Right renal pelvis (tissue), 4 donors: Measurements from ENCODE around the gene PGLYRP2. TPM values are rescaled to one million over a fixed set of nuclear protein-coding genes. Genes with fewer than 3 reads are reported as not detected.
"Not testable (repeated sequence)": the region's sequence is repeated elsewhere in the genome, so short reads cannot be mapped to it uniquely, and the experiment has no call there.

Experiments
- DNase-seq, 4 donors: peaks; one replicate each; pipeline ENCODE4 v3.0.0-alpha.2; 2013; ENCODE audit warnings: low read depth in 4 of 4, low spot score in 3 of 4, missing footprints in 1 of 4
- polyA plus RNA-seq, 4 donors: library from polyadenylated mRNA; unstranded; fragments of 120-200 nt; gene quantifications; one replicate each; pipeline ENCODE4 v1.2.1, GENCODE V29; 2013; ENCODE audit not compliant: insufficient read length in 4 of 4

The PGLYRP2 gene, protein sequence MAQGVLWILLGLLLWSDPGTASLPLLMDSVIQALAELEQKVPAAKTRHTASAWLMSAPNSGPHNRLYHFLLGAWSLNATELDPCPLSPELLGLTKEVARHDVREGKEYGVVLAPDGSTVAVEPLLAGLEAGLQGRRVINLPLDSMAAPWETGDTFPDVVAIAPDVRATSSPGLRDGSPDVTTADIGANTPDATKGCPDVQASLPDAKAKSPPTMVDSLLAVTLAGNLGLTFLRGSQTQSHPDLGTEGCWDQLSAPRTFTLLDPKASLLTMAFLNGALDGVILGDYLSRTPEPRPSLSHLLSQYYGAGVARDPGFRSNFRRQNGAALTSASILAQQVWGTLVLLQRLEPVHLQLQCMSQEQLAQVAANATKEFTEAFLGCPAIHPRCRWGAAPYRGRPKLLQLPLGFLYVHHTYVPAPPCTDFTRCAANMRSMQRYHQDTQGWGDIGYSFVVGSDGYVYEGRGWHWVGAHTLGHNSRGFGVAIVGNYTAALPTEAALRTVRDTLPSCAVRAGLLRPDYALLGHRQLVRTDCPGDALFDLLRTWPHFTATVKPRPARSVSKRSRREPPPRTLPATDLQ
- under 1 TPM in 1 of 4 donors, not detected in 3; 0.10 TPM for polyA plus RNA-seq

DNA sequence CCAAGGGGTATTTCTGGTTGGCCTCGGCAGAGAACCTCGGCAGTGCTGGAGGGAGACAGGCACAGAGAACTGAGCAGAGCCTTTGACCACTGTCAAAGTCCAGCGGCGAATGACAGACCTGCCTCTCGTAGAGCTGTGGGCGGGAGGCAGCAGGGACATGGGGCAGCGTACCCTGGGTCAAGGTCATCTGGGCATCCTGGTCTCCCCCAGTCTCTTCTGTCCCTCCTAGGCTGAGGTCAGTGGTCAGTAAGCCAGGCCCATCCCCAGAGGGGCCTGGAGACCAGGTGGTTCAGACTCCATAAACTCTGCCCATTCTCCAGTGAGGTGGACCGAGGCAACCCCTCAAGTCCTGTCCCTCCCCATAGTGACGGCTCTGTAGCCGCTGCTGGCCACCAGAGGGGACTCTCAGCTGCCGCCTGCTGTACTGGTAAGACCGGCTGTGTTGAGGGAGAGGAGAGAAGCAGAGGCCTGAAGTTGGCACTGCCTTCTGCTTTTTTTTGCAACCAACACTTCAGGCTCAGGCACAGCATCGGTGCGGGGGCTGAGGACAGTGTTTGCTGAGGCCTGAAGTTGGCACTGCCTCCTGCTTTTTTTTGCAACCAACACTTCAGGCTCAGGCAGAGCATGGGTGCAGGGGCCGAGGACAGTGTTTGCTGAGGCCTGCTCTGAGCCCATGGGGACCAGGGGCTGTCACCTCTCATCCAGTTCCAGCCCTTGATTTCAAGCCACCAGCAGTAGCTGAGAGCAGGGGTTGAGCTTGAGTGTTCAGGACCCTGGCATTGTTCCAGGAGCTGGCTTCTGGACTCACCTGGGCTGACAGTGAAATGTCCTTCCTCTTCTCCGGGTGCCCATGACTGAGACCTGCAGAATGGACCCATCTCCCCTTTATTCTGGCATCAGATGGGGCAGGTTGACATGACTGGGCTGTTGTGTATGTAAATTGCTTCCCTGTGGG lies at the start of gene PGLYRP2:
PGLYRP2 (minus strand) TSS at position 111 of the 955 bp plus-strand sequence. CDS start 130 bp downstream, outside the sequence.
- DNase-seq = no peak

DNA sequence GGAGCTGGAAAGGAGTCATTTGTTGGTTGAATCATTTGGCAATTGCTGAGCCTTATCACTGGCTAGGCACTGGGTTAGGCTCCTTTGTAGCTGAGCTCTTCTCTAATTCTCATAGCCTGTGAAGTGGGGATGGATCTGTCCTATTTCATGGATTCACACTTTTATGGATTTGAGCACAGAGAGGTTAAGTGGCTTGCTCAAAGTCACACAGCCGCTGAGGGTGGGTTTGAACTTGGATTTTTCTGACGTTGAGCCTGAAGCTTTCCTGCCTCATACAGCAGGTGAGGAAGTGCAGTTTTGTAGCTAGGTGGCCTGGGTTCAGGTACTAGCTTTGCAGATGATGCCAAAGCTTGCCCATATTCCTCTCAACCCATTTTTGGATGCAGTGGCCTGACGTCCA lies 48.4 kb upstream of the PGLYRP2 start:
- no peak for DNase-seq

DNA sequence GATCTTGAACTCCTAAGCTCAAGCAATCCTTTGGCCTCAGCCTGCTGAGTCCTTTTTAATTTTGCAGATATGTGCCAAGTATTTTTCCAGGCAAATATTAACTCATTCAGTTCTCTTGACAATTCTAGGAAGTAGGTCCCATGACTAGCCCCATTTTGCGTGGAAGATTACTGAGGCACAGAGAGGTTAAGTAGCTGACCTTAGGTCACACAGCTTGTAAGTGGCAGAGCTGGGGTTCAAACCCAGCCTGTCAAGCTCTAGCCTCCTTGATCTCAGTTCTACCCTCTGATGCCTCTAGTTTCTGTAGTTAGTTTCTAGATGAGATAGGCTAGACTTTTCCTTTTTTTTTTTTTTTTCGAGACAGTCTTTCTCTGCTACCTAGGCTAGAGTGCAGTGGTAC lies 47.1 kb upstream of the PGLYRP2 start:
- DNase-seq = no peak

DNA sequence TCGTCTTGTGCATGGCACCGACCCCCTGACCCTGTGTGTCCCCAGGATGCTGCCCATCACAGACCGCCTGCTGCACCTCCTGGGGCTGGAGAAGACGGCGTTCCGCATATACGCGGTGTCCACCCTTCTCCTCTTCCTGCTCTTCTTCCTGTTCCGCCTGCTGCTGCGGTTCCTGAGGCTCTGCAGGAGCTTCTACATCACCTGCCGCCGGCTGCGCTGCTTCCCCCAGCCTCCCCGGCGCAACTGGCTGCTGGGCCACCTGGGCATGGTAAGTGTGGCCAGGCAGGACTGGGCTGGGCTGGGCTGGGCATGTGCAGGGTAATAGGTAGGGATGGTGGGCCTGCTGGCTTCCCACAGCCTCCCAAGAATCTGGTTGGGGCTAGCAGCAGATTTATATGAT lies 46.0 kb upstream of the PGLYRP2 start:
- no peak for DNase-seq

DNA sequence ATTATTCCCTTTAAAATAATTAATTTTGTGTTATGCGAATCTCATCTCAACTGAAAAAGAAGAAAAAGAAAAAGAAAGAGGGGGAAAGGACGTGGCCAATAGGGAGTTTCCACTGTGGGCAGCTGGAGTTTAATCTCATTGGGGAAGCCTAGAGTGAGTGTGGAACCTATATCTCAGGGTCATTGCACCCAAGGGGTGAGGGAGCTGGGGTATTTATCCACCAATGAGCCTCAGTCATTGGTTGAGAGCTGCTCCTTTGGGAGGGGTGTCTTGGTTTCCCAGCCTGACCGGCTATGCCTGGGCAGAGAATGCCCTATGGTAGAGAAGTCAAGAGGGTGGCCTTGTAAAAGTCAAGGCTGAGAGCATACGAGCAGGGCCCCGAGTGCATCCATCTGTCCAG lies 45.5 kb upstream of the PGLYRP2 start:
- DNase-seq = no peak

DNA sequence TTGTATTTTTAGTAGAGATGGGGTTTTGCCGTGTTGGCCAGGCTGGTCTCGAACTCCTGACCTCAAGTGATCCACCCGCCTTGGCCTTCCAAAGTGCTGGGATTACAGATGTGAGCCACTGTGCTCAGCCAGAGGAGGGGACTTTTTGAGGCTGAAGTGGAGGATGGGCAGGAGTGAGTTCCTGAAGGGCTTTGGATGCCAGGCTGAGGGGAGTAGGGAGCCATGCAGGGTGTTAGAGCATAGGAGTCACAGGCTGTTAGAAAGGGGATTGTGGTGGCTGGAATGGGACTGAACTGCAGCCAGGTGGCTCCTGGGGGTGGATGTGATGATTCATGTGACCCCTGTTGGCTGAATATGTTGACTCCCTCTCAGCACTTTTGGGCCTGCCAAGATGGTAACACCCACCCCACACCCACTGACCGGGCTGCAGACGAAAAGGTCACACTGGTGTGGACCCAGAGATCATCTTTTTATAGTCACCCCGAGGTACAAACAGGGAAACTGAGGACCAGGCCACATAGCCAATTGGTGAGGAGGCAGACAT lies 40.2 kb upstream of the PGLYRP2 start:
- DNase-seq = no peak

DNA sequence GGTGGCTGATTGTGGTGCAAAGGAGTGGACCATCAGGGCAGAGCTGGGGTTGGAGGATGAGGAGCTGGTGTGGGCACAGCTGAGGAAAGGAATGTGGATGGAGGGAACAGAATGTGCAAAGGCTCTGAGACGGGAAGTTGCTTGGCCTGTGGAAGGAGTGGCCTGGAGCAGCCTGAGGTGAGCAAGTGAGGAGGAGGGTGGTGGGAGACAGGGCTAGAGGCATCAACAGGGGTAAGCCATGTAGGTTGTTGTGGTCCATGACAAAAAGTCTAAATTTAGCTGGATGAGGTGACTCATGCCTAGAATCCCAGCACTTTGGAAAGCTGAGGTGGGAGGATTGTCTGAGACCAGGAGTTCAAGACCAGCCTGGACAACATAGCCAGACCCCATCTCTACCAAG lies 38.5 kb upstream of the PGLYRP2 start:
- DNase-seq = no peak

DNA sequence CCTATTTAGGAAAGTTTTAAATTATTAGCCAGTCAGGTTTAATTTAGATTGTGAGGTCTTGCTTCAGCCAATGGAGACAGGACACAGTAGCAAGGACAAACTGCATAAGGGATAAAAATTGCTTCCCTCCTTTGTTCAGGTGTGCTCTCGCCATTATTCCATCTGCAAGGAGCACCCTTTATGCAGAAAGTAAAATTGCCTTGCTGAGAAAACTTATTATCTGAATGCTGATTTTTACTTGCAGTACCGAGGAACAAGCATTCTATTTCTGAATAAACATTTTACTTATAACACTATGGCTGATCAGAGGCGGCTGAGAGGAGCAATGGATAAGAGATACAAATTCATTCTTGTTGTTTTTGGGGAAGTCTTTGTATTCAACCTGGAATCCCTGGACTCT lies 37.1 kb upstream of the PGLYRP2 start:
- no peak for DNase-seq

DNA sequence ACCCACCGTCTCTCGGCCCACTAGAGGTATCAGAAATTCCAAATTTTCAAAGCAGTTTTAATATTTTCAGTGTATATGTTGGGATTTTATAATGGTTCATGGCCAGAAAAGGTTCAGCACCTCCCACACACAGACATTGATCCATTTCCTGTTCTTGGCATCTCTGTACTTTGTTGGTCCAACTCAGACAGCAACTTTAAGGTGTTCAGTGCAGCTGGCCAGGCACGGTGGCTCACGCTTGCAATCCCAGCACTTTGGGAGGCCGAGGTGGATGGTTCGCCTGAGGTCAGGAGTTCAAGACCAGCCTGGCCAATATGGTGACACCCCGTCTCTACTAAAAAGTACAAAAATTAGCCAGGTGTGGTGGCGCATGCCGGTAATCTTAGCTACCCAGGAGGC lies 35.9 kb upstream of the PGLYRP2 start:
- not testable (repeated sequence) for DNase-seq

DNA sequence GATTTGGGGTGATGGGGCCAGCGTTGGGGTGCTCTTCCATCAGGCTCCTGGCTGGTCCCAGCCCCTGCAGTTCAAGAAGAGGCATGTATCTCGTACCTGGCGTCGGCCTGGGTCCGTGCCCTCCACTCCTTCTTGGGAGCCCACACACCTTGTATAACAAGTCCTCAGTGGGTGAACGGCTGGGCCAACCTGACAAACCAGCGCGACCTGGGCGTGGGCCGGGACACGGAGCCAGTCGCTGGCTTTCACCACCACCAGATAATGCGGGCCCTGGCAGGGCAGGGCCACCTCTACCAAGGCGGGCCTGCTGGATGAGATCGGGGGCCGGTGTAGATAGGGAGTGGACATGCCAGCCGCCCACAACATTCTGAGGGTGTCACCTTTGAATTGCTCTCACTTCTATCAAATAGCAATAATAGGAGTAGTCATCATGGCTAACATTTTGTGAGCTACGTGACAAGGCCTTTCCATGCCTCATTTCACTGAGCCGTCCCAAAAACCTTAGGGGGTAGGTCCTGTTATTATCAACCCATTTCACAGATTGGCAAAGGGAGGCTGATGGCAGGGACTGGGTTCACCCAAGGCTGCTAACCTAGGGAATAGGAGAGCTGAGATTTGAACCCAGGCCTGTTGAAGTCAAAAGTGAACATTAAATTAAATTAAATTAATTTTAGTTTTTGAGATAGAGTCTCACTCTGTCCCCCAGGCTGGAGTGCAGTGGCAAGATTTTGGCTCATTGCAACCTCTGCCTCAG lies 32.5 kb upstream of the PGLYRP2 start:
- no peak for DNase-seq

DNA sequence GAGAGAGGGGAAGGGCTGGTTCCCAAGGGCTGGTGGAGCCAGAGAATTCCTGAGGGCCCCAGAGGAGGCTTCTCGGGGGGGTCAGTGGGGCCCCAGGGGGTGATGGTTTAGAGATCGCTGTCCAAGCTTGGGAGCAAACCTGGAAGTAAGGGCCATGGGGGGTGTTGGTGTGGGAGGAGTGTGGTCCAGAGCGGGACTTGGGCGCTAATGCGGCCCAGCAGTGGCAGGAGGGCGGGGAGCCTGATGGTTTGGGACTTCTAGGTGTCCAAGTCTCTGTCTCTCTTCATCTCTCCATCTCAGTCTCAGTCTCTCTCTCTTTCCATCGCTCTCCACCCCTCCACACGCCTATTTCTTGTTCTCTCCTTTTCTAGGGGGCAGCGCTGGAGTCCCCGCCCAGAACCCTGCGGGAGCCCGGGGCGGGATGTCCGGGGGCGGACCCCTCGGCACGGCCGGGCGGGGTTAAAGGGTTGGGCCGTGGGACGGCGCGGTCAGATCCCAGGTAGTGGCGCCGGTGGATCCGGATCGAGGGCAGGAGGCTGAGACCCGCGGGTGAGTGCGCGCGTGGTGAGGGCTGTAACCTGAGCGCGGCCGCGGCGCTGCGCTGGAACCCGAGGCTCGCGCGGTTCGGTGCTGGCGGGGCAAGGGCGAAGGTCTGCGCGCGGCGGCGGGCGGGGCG lies 28.9 kb upstream of the PGLYRP2 start, which contains the start of gene CYP4F22:
CYP4F22 (plus strand) TSS at position 491 of the 676 bp plus-strand sequence. CDS start 16,812 bp downstream, outside the sequence.
- DNase-seq = no peak

DNA sequence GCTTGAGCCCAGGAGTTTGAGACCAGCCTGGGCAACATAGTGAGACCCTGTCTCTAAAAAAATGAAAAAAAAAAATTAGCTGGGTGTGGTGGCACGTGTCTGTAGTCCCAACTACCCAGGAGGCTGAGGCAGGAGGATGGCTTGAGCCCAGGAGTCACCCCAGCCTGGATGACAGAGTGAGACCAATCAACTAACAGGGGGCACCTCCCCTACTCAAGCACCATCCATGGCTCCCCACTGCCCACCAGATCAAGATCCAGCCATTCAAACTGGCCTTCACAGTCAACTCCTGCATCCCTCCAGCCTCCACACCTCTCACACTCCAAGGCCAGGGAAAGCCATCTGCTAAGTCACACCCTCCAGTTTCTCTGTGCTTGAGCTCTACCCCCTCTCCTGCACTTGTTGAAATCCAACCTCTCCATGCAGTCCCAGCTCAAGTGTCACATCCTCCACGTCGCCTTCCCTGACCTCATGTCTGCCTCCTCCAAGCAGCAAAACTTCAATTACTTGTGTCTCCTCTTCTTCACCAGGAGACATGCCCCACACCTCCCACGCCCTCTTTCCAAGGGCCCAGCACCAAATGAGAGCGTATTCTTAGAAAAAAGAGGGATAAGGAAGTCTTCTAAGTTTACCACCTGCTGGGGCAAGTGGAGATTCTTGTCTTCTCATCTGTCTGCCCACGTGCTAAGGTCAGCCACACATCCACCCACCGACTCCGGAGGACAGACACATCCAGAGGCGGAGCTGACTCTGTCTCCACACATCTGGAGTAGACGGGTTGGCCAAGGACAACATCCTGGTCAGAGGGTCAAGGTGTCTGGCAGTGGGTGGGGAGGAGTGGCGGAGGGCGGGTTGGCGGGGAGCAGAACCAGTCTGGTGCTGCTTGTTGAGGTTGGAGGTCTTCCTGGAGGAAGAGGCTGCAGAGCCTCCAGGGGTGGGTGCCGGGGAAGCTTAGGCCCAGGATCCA lies 28.1 kb upstream of the PGLYRP2 start:
- DNase-seq = peak in 1 of 4 donors; percentile 5

DNA sequence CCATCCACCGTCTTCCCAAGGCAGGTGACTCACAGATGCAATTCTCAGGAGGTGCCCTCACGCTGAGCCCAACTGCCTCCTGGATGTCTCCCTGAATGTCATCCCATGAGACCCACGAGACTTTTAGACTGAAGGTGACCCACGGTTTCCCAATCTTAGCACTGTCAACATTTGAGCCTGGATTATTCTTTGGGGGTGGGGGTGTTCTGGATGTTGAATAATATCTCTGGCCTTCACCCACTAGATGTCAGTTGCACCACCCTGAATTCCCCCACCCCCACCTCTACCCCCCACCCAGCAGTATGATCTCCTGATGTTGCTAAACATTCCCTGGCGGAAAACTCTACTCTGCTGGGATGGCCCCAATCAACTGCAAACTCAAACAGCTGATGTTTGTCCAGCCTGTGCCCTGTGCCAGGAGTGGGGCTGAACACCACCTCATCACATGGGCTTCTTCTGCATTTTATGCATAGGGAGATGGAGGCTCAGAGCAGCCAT lies 26.8 kb upstream of the PGLYRP2 start:
- no peak for DNase-seq

DNA sequence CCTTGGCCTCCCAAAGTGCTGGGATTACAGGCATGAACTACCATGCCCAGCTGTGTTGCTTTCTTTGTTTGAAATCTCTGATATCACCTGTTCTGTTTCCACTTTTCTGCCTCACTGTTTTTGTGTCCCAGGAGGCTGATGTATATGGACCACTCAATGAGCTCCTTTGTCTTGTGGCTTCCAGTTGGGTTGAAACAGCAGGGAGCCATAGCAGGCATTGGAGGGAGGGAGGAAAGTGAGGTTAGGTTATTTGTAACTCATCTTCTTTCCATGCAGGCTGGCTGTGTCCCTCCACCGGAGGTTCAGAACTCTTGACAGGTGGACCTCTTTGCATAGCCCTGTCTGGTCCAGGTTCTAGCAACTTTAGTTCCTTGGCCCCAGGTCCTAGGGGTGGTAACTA lies 23.0 kb upstream of the PGLYRP2 start:
- DNase-seq = no peak

DNA sequence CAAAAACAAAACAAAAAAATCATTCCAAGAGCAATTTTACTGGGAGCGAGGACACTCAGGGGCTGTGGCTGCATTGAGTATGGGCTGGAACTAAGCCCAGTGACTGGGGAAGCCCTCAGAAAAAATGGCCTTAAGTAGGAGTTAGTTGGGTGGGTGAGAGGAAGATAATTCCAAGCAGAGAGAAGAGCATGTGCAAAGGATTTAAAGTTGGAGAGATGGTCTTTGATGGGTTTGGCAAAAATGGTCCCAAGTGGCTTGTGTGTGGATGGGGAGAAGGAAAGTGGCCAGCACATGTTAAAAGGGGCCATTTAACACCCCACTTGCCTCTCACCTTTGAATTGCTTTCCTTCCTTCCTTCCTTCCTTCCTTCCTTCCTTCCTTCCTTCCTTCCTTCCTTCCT lies 22.3 kb upstream of the PGLYRP2 start:
- DNase-seq = no peak

DNA sequence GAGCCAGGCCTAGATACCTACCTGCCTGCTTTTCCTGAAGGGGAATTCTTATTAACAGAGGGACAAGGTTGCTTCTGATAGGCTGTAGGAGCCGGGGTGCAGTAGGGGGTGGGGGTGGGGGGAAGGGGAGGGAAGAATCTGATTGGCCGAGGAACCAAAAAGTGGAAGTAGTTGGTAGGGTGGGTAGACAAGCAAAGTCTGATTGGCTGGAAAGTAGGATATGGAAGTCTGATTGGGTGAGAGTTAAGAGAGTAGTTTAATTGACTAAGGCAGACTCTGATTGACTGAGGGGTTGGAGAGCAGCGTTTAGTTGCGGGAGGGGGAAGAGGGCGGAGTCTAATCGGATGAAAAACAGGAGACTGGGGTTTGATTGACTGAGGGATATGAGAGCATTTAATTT lies 19.6 kb upstream of the PGLYRP2 start:
- no peak for DNase-seq

DNA sequence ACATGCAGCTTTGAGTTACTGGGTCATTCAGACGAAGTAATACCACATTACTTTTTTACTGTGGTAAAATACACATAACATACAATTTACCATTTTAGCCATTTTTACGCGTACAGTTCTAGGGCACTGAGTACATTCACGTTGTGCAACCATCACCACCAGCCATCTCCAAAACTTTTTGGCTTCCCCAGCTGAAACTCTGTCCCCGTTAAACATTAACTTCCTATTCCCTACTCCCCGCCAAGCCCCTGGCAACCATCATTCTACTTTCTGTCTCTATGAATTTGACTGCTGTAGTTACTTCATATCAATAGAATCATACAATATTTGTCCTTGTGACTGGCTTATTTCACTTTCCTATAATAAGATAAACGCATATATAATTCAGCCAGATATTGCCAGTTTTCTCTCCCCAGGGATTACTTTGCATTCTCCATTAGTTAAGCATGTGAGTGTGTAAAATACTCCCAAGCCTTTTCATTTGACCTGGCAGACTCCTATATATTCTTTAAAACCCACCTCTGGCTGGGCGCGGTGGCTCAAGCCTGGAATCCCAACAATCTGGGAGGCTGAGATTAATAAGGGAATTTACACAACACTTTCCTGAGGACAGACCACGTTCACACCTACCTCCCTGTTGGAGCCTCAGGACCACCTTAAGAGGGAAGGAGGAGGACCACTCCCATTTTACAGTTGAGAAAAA lies 19.0 kb upstream of the PGLYRP2 start:
- DNase-seq = no peak
